ENCODE data around the gene CLCN7. TPM values are rescaled to one million over a fixed set of nuclear protein-coding genes. Genes with fewer than 3 reads are reported as not detected.

CLCN7 gene
- total and polyA plus RNA-seq, 2 of the 8 experiments (the other 6 are each of a cell fraction or from before 2014, with no cell fraction given) = 38.6 to 81.5 TPM

- TF ChIP-seq CTCF (IDR thresholded peaks at IDR 0.05; ENCODE audit: control extremely low read depth in 1 of 3, insufficient read depth in 1 of 3, low read depth in 1 of 3, low read length in 3 of 3) (no peak), TCF12 (IDR thresholded peaks at IDR 0.05; ENCODE audit: low read depth, low read length) (no peak), BCL11A (IDR thresholded peaks at IDR 0.05; ENCODE audit: low read depth in 2 of 2, low read length in 2 of 2) (no peak)
These were observed 36.4 kb downstream of the CLCN7 start (continued) for GRCh38 chr16:1438229-1439057.
